HFFc6 (cell line): Measurements from ENCODE around the gene FCGR1A. TPM values are rescaled to one million over a fixed set of nuclear protein-coding genes. Genes with fewer than 3 reads are reported as not detected.
A peak's percentile ranks its signal among the peaks of the same experiment; 100 is the strongest.
"Not testable (repeated sequence)": the region's sequence is repeated elsewhere in the genome, so short reads cannot be mapped to it uniquely, and the experiment has no call there.

Experiments used
- DNase-seq: peaks from one replicate; pipeline ENCODE4 v3.0.0-alpha.2; 2018
- H3K27ac Mint-ChIP-seq: 2 replicates; pipeline ENCODE4 v1.8.0; 2020; ENCODE audit warnings: mild to moderate bottlenecking, mixed read lengths
- H3K27me3 Mint-ChIP-seq: 2 replicates; pipeline ENCODE4 v1.8.0; 2021; ENCODE audit warnings: mild to moderate bottlenecking, moderate library complexity, mixed read lengths; ENCODE audit not compliant: insufficient read depth
- H3K36me3 Mint-ChIP-seq: 2 replicates; pipeline ENCODE4 v1.8.0; 2021; ENCODE audit warnings: low read depth, mixed read lengths
- H3K4me1 Mint-ChIP-seq: 2 replicates; pipeline ENCODE4 v1.8.0; 2020; ENCODE audit warnings: low read depth, mixed read lengths
- H3K4me3 Mint-ChIP-seq: 2 replicates; pipeline ENCODE4 v1.8.0; 2020; ENCODE audit warnings: mild to moderate bottlenecking, moderate library complexity, mixed read lengths
- H3K9me3 Mint-ChIP-seq: 2 replicates; pipeline ENCODE4 v1.8.0; 2020; ENCODE audit warnings: mild to moderate bottlenecking, mixed read lengths
- long read RNA-seq: library from polyadenylated mRNA; unstranded; transcript quantifications from one replicate; pipeline ENCODE4 v2.0.0, GENCODE V29; 2019
- total RNA-seq, 6 experiments: library from RNA; stranded (reverse); fragmentation: NEBNext Ultra II Directional; extraction: Animal tissue kit (Norgen Biotek cat#: 25700); gene quantifications; 2 replicates in 1 of 6; 3 replicates in 5 of 6; pipeline ENCODE4 v1.2.3, GENCODE V29; 2021

FCGR1A gene
- total RNA-seq = not detected
- long read RNA-seq = 0 reads

DNA sequence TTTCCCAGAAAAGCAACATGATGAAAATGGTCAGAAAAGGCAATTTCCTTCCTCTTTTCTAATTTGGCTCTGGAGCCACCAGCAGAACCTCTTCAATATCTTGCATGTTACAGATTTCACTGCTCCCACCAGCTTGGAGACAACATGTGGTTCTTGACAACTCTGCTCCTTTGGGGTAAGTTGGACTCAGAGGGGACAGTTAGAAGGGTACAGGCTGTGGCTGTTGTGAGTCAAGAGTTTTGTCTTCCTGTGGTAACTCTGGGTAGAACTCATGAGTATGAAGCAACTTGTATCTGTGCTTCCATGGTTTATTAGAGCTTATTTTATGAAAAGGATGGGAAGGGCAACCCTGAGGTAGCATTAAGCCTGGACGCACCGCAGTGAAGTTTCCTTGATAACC is at the start of gene FCGR1A:
TSS of gene FCGR1A (plus strand) at position 95 of the 400 bp plus-strand sequence. CDS start at position 145, 50 bp downstream.
- not testable (repeated sequence) for H3K4me1 Mint-ChIP-seq, H3K4me3 Mint-ChIP-seq, H3K27me3 Mint-ChIP-seq, H3K36me3 Mint-ChIP-seq, H3K27ac Mint-ChIP-seq, H3K9me3 Mint-ChIP-seq, DNase-seq

DNA sequence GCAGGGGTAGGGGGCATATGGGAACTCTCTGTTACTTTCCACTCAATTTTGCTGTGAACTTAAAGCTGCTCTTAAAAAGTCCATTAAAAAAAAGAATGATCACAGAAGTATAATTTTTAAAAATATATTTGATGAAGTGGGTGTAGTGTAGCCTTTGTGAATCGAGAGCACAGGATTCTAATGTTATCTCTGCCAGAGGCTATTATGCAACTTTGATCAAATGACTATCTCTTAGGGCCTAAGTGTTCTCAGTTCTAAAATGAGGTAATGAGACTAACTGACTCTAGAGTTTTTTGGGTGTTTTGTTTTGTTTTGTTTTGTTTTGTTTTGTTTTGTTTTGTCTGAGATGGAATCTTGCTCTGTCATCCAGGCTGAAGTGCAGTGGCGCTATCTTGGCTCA is 49.7 kb upstream of the FCGR1A start:
- not testable (repeated sequence) for H3K36me3 Mint-ChIP-seq, H3K4me3 Mint-ChIP-seq, H3K27ac Mint-ChIP-seq, H3K4me1 Mint-ChIP-seq, DNase-seq, H3K9me3 Mint-ChIP-seq, H3K27me3 Mint-ChIP-seq

DNA sequence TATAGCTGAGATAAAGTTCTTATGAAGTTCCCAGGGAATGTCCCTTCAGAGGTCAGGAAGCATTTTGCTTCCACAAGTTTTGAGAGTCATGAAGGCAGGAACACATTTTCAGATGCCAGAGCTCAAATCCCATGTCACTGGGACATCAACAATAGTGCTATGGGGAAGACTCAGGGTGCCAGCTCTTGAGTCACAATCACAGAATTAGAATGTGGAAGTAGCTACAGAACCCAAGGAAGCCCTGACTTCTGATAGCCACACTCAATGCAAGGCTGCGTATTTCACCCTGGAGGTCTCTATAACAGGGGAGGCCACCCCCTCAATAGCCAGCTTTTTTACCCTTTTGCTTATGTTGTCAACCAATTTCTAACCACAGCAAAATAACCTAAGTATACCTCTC is 47.8 kb upstream of the FCGR1A start:
- not testable (repeated sequence) for H3K27me3 Mint-ChIP-seq, H3K4me3 Mint-ChIP-seq, H3K9me3 Mint-ChIP-seq, H3K27ac Mint-ChIP-seq, H3K36me3 Mint-ChIP-seq, DNase-seq, H3K4me1 Mint-ChIP-seq

DNA sequence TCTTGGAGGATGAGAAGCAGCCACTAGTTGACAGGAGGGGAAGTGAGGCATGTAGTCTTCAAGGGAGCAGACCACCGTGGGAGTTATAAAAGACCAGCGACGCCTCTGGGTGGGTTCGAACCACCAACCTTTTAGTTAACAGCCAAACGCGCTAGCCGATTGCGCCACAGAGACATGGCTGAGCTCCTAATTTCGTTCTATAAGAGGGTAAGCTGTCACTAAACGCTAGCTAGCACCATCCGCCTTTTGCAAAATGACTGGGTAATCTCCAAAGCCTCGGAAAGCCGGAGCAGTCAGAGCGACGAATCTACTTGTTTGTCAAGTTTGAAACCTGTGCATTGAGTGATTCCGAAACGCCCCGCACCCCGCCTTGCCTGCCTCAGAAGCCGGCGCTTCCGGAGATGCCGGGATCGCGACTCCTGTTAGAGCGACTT is 42.3 kb upstream of the FCGR1A start:
- not testable (repeated sequence) for H3K27me3 Mint-ChIP-seq, H3K36me3 Mint-ChIP-seq, H3K4me1 Mint-ChIP-seq, H3K27ac Mint-ChIP-seq, H3K9me3 Mint-ChIP-seq
- H3K4me3 Mint-ChIP-seq = peak overlapping the region; percentile 60
- DNase-seq = peak; percentile 8

DNA sequence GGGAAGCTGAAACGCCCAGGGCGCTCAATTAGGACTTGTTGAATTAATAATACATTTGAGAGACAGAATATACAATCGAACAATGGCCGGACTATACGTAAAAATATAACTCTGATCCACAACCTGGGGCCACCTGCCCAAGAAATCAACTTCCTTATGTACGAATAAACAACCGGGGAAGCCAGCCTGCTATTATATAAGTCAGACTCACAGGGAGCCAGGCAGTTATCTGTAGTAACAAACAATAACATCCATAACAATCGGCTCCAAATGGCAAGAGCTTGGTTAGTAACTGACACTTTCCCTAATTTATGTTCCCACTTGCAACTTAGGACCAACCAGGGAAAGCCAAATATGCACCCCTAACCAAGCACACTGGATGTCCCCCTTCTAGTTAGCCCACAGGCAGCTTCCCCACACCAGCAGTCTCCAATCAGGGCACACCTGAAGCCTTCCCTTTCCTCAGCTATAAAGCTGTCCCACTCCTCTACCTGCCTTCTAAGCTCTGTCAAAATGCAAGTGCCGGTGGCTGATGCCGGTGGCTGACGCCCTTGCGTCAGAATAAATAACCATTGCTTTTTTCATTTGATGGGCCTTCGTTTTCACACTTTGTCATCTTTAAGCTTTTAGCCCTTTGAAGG is 41.8 kb upstream of the FCGR1A start:
- not testable (repeated sequence) for H3K4me1 Mint-ChIP-seq, H3K9me3 Mint-ChIP-seq, H3K27ac Mint-ChIP-seq, H3K27me3 Mint-ChIP-seq, H3K36me3 Mint-ChIP-seq, DNase-seq
- H3K4me3 Mint-ChIP-seq = peak overlapping the region; percentile 60

DNA sequence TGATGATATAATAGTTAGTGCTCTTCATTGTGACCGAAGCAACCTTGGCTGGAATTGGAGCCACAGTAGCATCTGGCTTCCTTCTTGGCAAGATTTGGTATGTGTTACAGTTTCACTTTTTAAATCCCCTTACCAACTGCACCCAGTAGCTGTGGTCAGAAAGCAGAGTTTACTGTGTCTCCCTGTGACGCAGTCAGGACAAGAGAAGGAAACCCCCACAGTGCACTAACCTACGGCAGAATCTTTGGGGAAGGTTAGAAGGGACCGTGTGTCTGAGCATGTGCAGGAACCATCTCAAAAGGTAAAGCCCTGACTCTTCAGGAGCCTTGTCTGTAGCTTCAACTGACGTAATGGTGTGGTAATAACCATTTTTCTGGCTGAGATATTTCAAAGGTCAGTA is 40.6 kb upstream of the FCGR1A start:
- H3K27me3 Mint-ChIP-seq, H3K4me1 Mint-ChIP-seq, H3K4me3 Mint-ChIP-seq, DNase-seq, H3K27ac Mint-ChIP-seq, H3K36me3 Mint-ChIP-seq, H3K9me3 Mint-ChIP-seq: not testable (repeated sequence)

DNA sequence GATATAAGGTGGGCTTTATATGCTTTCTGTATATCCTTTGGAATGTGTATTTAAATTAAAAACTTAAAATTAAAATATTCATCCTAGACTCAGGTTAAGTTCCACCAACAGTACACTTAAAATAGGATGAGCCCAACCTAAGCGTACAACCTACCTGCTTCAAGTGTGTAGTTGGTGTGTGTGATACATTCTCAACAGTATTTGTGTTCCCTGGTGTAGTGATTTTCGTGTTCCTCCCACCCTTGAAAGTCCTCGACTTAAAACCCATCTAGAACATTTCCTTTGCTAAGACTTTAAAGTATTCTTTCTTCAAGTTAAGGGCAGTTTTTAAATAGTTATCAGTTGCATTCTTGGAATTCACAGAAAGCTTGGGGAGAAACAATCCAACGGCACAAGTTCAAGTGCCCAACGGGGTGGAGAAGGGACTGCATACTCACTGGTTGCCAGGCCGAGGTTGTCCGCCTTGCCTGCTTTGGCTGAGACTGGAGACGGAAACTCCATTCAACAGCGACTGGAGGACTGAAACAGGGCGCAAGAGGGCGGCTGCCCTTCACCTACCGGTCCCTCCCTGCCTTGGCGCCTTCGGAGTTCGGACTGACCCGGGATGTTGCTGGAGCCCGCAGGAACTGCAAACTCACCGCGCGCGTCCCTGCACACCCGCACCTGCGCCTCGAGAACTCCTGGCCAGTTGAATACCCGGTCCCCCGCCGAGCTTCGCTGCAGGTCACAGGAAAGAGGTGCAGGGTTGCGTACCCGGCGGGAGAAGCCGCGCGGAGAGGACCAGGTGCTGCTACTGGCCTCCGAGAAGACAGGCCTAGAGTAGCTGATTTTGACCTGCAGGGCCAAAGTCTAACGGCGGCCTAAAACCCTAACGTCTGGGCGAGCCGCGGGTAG is 35.8 kb upstream of the FCGR1A start:
- not testable (repeated sequence) for H3K9me3 Mint-ChIP-seq, H3K27ac Mint-ChIP-seq, DNase-seq, H3K4me3 Mint-ChIP-seq, H3K4me1 Mint-ChIP-seq, H3K27me3 Mint-ChIP-seq, H3K36me3 Mint-ChIP-seq

DNA sequence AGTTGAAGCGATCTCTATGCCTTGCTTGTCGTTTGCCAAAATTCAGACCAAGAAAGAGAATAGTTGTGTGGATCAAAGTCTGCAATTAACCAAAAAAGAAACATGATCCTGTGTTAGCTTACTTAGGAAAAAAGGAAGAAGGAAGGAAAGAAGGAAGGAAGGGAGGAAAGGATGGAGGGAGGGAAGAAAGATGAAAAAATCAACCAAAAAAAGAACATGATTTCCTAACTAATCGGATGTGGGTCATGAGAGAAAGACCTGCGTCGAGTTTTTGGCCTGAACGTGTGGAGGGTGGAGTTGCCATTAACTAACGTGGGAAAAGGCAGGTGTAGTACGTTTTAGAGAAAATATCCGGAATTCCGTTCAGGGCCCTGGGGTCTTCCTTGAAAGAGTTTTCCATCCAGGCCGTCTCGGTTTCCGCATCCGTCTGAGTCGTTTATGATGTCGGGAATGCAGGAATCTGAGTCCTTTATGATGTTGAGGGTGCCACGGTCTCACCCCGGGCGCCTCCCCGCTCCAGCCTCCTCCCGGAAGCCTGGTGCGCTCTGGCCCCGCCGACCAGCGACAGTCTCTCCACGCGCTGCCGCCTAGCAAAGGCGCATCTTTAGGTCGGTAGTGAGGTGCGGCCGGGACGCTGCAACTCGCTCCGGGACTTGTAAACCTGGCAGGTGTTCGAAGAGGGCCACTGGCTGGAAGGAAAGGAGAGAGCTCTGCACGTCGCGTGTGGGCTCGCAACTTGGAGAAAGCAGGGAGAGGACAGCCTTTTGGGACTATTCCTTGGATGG is 34.9 kb upstream of the FCGR1A start:
- H3K4me3 Mint-ChIP-seq, H3K4me1 Mint-ChIP-seq, H3K9me3 Mint-ChIP-seq, H3K27me3 Mint-ChIP-seq, H3K27ac Mint-ChIP-seq, DNase-seq, H3K36me3 Mint-ChIP-seq: not testable (repeated sequence)

DNA sequence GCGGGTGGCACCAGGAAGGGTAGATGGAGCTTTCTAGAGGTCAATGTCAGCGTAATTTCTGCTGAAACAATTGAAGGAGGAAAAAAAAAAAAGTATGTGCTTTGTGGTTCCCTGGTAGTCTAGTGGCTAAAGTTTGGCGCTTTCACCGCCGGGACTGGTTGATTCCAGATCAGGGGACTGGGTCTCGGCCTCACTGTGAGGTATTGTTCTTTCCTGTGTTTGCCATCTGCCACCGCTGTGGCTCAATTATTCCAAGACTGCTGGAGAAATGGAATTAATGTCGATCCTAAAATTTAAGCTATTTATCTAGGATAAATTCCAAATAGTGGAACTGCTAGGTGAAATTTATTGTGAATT is 34.4 kb upstream of the FCGR1A start:
- H3K4me3 Mint-ChIP-seq, H3K27ac Mint-ChIP-seq, H3K9me3 Mint-ChIP-seq, H3K36me3 Mint-ChIP-seq, DNase-seq, H3K4me1 Mint-ChIP-seq, H3K27me3 Mint-ChIP-seq: not testable (repeated sequence)

DNA sequence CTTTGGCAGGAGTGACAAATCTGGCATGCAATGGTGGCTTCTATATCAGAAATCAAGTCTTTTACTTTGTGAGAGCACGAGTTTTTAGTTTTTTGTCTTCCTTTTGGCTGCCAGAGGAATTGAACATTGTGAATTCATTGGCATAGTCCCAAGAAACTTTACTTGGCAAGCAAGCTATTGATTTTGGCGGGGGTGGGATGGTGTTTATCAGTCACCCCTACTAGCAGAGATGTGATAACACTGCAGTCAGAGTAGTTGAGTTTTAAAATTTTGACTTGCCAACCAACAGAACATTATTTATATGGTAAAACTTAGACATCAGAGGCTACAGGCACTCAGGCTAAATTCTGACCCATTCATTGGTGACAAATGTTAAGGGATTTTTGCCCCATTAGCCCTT is 31.9 kb upstream of the FCGR1A start:
- not testable (repeated sequence) for H3K27me3 Mint-ChIP-seq, DNase-seq, H3K9me3 Mint-ChIP-seq, H3K27ac Mint-ChIP-seq, H3K36me3 Mint-ChIP-seq, H3K4me1 Mint-ChIP-seq, H3K4me3 Mint-ChIP-seq

DNA sequence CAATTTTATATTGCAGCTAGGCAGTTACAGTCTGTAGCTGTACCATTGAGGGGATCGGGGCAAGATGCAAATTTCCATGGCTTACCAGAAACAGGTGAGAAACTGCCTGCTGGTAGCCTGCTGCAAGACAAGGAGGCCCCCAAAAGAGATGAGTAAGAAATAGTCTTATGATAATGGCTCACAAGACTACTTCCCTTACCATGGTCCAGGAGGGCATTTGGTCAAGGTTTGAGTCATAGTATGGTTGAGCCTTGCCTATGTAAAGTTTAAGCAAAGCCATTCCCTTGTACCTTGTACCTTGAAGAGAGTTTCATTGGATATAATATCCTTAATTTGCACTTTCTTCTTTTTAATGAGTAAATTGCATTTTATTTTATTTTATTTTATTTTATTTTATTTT is 30.3 kb upstream of the FCGR1A start:
- not testable (repeated sequence) for H3K4me3 Mint-ChIP-seq, DNase-seq, H3K27ac Mint-ChIP-seq, H3K4me1 Mint-ChIP-seq, H3K36me3 Mint-ChIP-seq, H3K9me3 Mint-ChIP-seq
- H3K27me3 Mint-ChIP-seq = peaks cover 10% of the 10 kb centered on the region

DNA sequence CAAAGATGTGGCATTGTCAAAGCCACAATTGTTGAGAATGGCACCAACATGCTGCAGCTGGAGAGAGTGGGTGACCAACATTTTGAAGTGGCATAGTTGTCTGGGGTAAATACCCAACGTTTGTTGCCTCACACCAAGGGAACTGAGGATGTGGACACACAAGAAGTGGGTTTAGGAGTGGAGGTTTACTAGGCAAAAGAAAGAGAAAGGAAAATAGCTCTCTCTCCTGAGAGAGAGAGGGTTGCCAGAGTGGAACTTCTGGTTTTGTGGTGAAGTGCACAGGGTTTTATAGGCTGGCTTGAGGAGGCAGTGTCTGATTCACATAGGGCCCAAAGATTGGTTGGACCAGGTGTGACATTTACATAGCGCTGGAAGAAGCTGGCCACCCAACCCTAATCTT is 29.0 kb upstream of the FCGR1A start:
- not testable (repeated sequence) for H3K36me3 Mint-ChIP-seq, H3K9me3 Mint-ChIP-seq, H3K4me1 Mint-ChIP-seq, DNase-seq, H3K4me3 Mint-ChIP-seq, H3K27me3 Mint-ChIP-seq, H3K27ac Mint-ChIP-seq

DNA sequence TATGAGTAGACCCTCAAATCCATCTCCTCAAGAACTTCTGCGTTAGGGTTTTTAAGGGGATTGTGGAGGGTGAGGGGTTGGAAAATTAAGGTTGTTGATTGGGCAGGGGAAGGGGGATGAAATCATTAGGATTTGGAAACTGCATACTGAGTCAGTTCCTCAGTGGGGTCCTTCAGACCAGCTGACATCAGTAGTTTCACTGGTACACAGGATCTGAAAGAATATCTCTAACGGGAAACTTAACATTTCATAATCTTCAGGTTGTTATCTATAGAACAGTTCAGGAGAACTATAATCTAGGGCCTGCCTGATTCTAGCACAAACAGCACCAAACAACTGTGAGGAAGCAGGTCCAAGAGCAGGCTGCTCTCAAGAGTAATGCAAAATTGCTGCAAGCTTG is 27.2 kb upstream of the FCGR1A start:
- H3K27ac Mint-ChIP-seq, H3K4me1 Mint-ChIP-seq, H3K4me3 Mint-ChIP-seq, H3K27me3 Mint-ChIP-seq, H3K9me3 Mint-ChIP-seq, DNase-seq, H3K36me3 Mint-ChIP-seq: not testable (repeated sequence)

DNA sequence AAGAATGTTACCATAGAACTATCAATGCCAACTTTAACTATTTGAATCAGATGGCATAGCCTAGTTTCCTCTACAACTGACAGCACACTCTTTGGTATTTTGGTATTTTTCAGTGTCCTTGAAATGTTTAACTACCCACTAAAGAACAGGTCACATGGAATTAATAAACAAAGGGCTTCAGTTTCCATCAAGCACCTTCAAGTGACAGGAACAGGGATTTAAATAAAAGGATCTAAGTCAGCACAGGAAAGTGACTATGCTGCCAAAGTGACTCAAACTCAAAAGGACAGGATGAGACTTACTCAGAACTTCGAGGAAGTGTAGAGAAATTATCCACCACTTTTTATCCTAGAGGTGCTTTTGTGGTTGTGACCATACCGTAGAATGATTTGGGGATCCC is 20.2 kb upstream of the FCGR1A start:
- DNase-seq, H3K4me3 Mint-ChIP-seq, H3K4me1 Mint-ChIP-seq: not testable (repeated sequence)

More for the DNA sequence above, 20.2 kb upstream of the FCGR1A start:
- not testable (repeated sequence) for H3K27ac Mint-ChIP-seq, H3K27me3 Mint-ChIP-seq, H3K36me3 Mint-ChIP-seq, H3K9me3 Mint-ChIP-seq
